Mucosa of descending colon (tissue), 3 donors: ENCODE measurements around the gene TRDMT1. TPM values are rescaled to one million over a fixed set of nuclear protein-coding genes. Genes with fewer than 3 reads are reported as not detected.

ENCODE experiments used
- ATAC-seq: fragments of 200-7000 bp; cut with Tn5 transposase; one replicate; pipeline ENCODE4 v1.9.1; 2020; ENCODE audit warnings: mild to moderate bottlenecking, moderate library complexity
- DNase-seq, 3 donors: peaks; one replicate each; pipeline ENCODE4 v3.0.0-alpha.2; 2020
- H3K36me3 ChIP-seq: fragments of 200-600 bp; one replicate; pipeline ENCODE4 v1.8.0; 2021; ENCODE audit warnings: low read depth, mild to moderate bottlenecking
- H3K4me1 ChIP-seq: fragments of 200-600 bp; one replicate; pipeline ENCODE4 v1.8.0; 2021; ENCODE audit warnings: low read depth, mild to moderate bottlenecking
- H3K4me3 ChIP-seq: fragments of 200-600 bp; one replicate; pipeline ENCODE4 v1.8.0; 2021; ENCODE audit warnings: mild to moderate bottlenecking
- H3K9me3 ChIP-seq: fragments of 200-600 bp; one replicate; pipeline ENCODE4 v1.8.0; 2021; ENCODE audit warnings: mild to moderate bottlenecking
- CTCF ChIP-seq: fragments of 200-600 bp; IDR thresholded peaks from one replicate; pipeline ENCODE4 v1.8.0; 2022; ENCODE audit warnings: antibody characterized with exemption, mild to moderate bottlenecking
- intact Hi-C, 2 donors: fragments of 100-400 bp; cut with DNase I in 1 of 2; cut with micrococcal nuclease in 1 of 2; formaldehyde crosslinking; loops; one replicate each; pipeline versions ENCODE4 v1.11.0 to v1.11.1; 2022; cut with DNase I, micrococcal nuclease
- total RNA-seq, 3 donors: library from RNA; stranded (reverse); fragmentation: NEBNext Ultra II Directional in 2 of 3; extraction: Animal tissue kit (Norgen Biotek cat#: 25700) in 2 of 3; gene quantifications; one replicate each; pipeline versions ENCODE4 v1.2.1 to v1.2.4, GENCODE V29; 2021 to 2023
- donor health status: DM: no; HTN: no; CAD: no; lungs with moderate emphysema.
- donor health status: DM: no; HTN: no; CAD: no.
- donor health status: DM: no; HTN: yes; CAD: no.

TRDMT1 gene
- total RNA-seq, 3 donors from 2014 or later, result 4.7 to 7.8 (median 7.4) TPM

- intact Hi-C loops, result no loop called here
- Histone ChIP-seq H3K4me3 (no peak overlapping the region), H3K4me1 (no peaks in the 10 kb centered on the region), H3K9me3 (no peaks in the 10 kb centered on the region), H3K36me3 (no peaks in the 10 kb centered on the region)
- DNase-seq (no peak), ATAC-seq (no peak)
- TF ChIP-seq CTCF, result no peak
These were observed 10.9 kb downstream of the TRDMT1 start for GRCh38 chr10:17190602-17191001.

- Histone ChIP-seq H3K4me1 (no peaks in the 10 kb centered on the region), H3K4me3 (no peak overlapping the region), H3K9me3 (no peaks in the 10 kb centered on the region), H3K36me3 (no peaks in the 10 kb centered on the region)
- no peak for DNase-seq
- TF ChIP-seq CTCF, result no peak
- no peak for ATAC-seq
- intact Hi-C loops, result no loop called here
These were observed 12.8 kb downstream of the TRDMT1 start for GRCh38 chr10:17188644-17189172.

DNA sequence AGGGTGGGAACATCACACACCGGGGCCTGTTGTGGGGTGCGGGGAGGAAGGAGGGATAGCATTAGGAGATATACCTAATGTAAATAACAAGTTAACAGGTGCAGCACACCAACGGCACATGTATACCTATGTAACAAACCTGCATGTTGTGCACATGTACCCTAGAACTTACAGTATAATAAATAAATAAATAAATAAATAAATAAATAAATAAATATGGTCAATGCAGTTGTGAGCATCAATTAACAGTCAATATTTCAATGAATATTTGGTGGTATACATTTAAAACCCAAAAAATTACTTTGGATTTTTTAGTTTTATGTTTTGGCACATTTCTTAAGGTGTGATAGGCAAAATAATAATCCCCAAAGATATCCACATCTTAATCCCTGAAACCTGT is 15.6 kb downstream of the TRDMT1 start:
- DNase-seq, result no peak
- Histone ChIP-seq H3K4me3 (no peak overlapping the region), H3K9me3 (no peaks in the 10 kb centered on the region), H3K4me1 (no peaks in the 10 kb centered on the region), H3K36me3 (no peaks in the 10 kb centered on the region)
- no peak for ATAC-seq
- TF ChIP-seq CTCF, result no peak
- intact Hi-C loops, result no loop called here

DNA sequence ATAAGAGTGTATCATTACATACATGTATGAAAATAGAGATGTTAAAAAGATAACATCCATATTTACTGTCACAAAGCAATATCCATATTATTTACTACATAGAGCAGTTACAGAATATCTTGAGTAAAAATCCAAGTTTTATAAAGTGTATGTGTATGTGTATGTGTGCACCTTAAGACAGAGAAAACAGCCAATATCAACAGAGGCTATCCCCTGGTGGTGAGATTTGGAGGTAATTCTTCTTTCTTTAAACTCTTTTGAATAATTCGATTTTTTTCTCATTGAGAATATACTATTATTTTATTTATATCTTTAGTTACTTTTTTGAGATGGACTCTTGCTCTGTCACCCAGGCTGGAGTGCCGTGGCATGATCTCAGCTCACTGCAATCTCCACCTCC is 18.4 kb downstream of the TRDMT1 start:
- Histone ChIP-seq H3K4me1 (no peaks in the 10 kb centered on the region), H3K4me3 (no peak overlapping the region), H3K36me3 (no peaks in the 10 kb centered on the region), H3K9me3 (no peaks in the 10 kb centered on the region)
- intact Hi-C loops, result no loop called here
- ATAC-seq, result no peak
- DNase-seq, result no peak
- TF ChIP-seq CTCF, result no peak

GRCh38 chr10:17181751-17182150 is 19.7 kb downstream of the TRDMT1 start:
- intact Hi-C loops, result no loop called here
- Histone ChIP-seq H3K4me3 (no peak overlapping the region), H3K36me3 (no peaks in the 10 kb centered on the region), H3K9me3 (no peaks in the 10 kb centered on the region), H3K4me1 (no peaks in the 10 kb centered on the region)
- TF ChIP-seq CTCF, result no peak
- ATAC-seq (no peak), DNase-seq (no peak)

DNA sequence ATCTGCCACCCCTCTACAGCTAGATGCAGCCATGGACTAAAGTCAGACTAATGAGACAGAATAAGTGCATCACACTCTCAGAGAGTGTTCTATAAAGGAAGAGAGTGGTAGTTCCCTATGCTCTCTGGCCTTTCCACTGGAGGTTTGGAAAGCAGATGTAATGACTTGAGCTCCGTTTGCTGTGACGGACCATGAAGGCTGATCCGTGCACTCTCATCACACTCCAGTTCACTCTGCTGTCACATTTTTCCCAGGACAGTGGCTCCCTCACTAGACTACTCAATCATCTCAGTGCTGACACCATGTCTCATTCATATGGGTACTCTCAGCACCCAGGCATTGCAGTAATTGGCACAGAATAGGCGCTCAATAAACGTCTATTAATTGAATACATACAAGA is 20.4 kb downstream of the TRDMT1 start:
- intact Hi-C loops, result no loop called here

More for the DNA sequence above, 20.4 kb downstream of the TRDMT1 start:
- no peak for TF ChIP-seq CTCF
- DNase-seq, result no peak
- Histone ChIP-seq H3K36me3 (no peaks in the 10 kb centered on the region), H3K4me3 (no peak overlapping the region), H3K9me3 (no peaks in the 10 kb centered on the region), H3K4me1 (no peaks in the 10 kb centered on the region)
- no peak for ATAC-seq
